Measurements from ENCODE around the gene UBE2J1. TPM values are rescaled to one million over a fixed set of nuclear protein-coding genes. Genes with fewer than 3 reads are reported as not detected.

Gene UBE2J1
- total RNA-seq, 1 experiment from 2014 or later = 28.8 TPM

DNA sequence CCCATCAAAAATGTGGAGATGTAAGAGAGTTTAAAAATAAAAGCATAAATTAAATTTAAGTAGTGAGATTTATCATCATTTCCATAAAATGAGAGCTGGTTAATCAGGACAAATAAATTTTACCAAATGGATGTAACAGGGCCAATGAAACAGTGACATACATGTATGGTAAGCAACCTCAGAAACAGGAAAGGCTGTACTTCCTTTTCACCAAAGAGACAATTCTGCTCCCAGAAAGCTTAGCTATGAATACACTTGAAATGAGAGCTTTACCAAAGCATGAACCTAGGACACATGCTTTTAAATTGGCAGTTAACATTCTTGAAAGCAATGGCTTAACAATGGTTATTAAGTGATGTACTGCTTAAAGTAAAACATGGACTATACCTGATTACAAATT, 12.1 kb upstream of the UBE2J1 start:
- DNase-seq (ENCODE audit: low read depth) = no peak

DNA sequence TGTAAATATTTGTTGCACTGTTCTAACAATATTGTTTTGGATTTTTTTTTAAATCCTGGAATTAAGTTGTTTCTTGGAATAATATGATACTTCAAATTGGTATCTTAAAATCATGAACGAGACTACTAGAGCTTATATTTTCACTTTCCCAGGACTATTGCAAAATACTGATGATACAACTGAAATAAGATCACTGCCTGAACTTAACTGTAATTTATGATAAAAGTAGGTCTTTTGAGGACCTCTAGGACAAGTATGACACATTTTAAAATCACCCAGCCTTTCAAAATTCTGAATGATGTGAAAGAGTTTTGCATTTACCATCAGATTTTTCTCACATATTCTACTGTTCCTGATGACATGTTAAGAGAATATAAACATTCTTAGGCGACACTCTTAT, 8.6 kb upstream of the UBE2J1 start:
- no peak for DNase-seq (ENCODE audit: low read depth)

- DNase-seq (ENCODE audit: low read depth) = peak; percentile 77
Observed at GRCh38 chr6:89360415-89360999, 8.0 kb upstream of the UBE2J1 start.

GRCh38 chr6:89359561-89359960, 7.0 kb upstream of the UBE2J1 start:
- DNase-seq (ENCODE audit: low read depth) = no peak

DNA sequence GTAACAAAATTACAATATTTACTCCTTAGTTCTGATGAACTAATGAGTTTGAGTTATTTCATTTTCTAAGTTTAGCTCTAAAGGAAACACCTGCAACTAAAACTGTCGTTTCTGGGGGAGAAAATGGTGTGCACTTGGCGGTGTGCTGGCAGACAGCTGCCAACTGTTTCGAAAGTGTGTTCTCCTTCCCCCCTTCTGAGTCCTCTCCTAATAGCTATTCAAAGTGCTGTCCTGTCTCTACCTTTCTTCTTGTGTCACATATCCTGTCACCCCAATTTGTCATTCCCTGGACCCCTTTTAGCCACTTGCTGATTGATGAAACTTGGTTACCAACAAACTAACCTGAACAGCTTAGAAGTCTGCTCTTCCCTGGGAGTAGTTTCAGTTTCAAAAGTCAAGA, 4.9 kb upstream of the UBE2J1 start:
- DNase-seq (ENCODE audit: low read depth) = no peak

DNA sequence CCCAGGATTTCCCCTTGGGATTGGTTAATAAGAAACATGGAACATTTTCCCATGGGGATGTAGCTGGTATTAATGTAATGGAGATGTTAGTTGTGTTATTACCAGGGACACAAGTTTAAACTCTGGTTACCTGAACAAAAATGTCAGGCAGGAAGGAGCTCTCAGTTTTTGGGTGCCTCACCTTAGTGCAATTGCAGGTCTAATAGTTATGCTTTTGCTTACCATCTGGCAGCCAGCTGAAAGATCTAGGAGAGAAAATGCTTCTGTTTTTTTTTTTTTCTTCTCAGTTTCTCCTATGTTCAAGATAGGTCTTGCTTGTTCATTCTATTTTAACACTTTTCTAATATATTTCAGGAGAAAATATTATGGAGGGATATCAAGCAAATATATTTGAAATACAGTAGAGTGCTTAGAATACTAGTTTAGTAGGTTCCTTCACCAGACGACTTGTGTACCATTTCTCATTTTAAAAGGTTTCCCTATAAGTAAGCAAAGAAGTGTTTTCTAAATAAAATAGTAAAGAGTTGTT, 4.2 kb upstream of the UBE2J1 start:
- DNase-seq (ENCODE audit: low read depth) = no peak

- DNase-seq (ENCODE audit: low read depth) = no peak
Observed at GRCh38 chr6:89355511-89356194, 3.1 kb upstream of the UBE2J1 start.

- DNase-seq (ENCODE audit: low read depth) = no peak
Observed at GRCh38 chr6:89353702-89354392, 1.3 kb upstream of the UBE2J1 start.

GRCh38 chr6:89353118-89353556, 615 bp upstream of the UBE2J1 start:
- no peak for DNase-seq (ENCODE audit: low read depth)

DNA sequence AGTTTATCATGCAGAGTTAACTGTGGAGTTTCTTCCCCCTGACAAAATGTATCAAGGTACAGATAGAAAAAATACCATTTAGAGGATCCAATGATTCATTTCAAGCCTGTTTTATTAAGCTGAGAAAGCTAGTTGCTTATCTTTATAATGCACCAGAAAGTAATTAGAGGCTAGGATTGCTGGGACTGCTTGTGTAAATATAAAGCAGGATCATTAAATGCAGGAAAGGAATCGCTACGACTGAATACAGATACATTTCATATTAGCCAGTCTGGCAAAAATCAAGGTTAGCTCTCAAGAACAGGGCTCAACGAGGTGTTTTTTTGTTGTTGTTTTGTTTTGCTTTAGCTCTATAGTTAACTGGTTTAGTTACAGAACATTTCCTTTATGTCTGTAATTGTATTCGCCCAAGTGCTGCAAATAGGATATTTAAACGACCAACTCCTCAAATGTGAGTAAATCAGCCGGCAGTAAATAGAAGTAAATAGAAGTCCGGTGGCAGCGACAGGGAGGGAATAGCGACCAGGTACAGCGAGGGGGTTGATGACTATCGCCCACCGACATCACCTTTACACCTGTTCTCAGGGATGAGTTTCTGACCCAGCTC, 748 bp downstream of the UBE2J1 start:
- DNase-seq (ENCODE audit: low read depth) = peak; percentile 15

- DNase-seq (ENCODE audit: low read depth) = peak; percentile 32
Observed at GRCh38 chr6:89350281-89350966, 2.1 kb downstream of the UBE2J1 start.

DNA sequence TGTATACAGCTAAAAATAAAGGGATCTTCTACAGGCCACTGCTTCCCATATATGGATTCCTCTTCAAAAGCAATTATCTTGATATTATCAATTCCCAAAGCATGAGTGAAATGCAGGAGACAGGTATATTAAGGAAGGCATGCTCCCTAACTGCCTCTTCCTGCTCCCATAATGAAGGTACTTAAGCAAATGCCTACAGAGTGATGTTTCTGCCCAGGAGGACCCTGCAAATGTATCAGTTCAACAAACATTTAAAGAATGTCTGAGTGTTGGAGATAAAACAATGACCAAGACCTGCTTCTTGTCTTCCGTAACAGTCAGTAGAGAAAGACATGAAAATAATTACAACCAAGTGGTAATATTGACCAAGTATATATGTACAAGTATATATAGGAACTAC, 4.2 kb downstream of the UBE2J1 start:
- peak; percentile 35 for DNase-seq (ENCODE audit: low read depth)

- DNase-seq (ENCODE audit: low read depth) = peak; percentile 35
Observed at GRCh38 chr6:89347825-89348224, 4.7 kb downstream of the UBE2J1 start.

DNA sequence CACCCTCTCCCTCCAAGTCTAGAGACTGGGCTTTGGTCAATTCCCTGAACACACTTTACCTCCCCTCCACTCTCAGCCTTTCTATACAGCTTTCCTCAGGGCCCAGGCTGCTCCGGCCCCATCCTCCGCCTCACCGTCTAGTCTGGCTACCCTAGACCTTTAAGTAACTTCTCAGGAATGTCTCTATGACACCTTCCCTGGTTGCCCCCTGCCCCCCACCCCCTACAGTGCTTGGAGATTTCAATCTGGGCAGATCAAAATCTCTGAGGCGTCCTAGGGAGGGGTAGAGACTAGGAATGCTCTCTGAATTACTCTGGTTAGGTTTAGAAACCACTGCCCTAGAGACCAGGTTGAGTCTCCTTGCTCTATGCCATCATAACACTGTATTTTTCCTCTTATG, 6.1 kb downstream of the UBE2J1 start:
- peak; percentile 31 for DNase-seq (ENCODE audit: low read depth)

DNA sequence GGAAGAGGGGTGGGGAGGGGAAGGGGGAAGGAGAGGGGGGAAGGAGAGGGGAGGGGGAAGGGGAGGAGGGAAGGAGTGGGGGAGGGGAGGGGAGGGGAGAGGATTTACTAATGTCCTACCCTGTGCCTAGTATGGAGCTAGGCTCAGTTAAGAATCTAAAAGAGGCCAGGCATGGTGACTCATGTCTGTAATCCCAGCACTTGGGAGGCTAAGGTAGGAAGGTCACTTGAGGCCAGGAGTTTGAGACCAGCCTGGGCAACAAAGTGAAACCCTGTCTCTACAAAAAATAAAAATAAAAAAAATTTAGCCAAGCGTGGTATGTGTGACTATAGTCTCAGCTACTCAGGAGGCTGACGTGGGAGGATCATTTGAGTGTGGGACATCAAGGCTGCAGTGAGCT, 13.0 kb downstream of the UBE2J1 start:
- DNase-seq (ENCODE audit: low read depth) = no peak

DNA sequence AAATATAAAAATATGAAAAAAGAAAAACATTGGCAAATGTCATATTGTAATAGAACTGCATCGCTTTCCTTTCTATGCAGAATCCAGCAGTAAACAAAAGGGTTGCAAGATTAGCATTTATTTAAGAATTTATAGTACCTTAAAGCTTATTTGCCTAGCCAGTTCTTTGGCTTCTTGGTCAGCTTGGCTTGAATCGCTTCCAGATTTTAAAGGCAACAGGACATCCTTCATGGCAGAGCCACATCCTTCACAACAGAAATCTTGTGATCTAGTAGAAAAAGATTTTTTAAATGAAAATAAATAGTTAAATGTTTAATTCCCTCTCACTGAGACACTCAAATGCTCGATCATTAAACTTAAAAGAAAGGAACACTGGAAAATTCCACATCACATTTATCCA, 17.4 kb downstream of the UBE2J1 start:
- no peak for DNase-seq (ENCODE audit: low read depth)

- no peak for DNase-seq (ENCODE audit: low read depth)
Observed at GRCh38 chr6:89330910-89331309, 21.6 kb downstream of the UBE2J1 start.

DNA sequence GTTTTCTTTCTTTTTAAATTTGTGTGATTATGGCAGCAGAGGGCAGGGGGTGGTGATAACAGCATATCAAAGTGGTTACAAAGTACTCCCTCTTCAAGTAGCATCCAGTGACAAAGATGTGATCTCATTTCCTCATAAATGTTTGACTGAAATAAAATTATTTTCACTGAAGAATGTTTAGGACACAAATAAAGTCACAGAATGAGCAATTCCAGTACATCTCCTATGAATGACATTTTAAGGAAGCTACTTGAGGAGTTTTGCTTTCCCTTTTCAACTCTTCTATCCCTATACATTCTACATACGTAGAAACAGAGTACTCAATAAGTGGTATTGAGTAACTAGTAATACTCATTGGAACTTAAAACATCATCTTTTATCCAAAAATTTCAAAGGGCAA, 23.5 kb downstream of the UBE2J1 start:
- no peak for DNase-seq (ENCODE audit: low read depth)

DNA sequence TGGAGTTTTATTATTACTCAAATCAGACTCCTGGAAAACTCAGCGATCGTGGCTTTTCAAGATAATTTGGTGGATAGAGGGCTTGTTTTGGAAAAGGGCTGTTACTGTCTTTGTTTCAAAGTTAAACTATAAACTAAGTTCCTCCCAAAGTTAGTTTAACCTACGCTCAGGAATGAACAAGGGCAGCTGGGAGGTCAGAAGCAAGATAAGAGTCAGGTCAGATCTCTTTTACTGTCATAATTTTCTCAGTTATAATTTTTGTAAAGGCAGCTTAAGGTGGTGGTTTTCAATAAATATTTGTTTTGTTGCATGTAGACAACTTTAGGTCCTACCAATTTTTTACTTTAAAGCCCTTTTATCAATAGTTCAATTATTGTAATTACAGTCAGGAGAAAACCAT, 28.2 kb downstream of the UBE2J1 start:
- DNase-seq (ENCODE audit: low read depth) = no peak

DNA sequence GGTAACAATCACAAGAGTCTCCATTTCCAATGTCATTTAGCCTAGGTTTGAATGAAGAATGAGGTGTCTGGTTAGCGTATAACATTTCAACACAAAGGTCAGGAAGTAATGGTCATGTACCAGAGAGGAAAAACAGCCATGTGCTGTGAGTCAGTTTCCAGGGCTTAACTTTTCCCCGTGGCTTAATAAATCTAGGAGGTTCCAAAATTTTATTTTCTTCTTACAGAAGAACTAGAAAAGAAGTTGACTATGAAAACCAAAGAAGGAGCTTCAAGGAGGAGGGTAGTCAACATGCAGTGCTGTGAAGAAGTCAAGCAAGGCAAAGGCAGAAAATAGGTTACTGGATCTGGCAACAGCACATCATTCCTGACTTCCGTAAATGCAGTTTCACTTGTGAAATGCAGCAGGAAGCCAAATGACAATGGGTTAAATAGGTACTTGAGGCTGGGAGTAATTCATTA, 29.0 kb downstream of the UBE2J1 start:
- DNase-seq (ENCODE audit: low read depth) = peak; percentile 2

- no peak for DNase-seq (ENCODE audit: low read depth)
Observed at GRCh38 chr6:89321131-89321970, 31.2 kb downstream of the UBE2J1 start.
